Lung (tissue), 16 donors: ENCODE measurements around the gene DHX57. TPM values are rescaled to one million over a fixed set of nuclear protein-coding genes. Genes with fewer than 3 reads are reported as not detected.

Experiments
- ATAC-seq: fragments of 200-7000 bp; cut with Tn5 transposase; one replicate; pipeline ENCODE4 v1.9.1; 2020; ENCODE audit warnings: moderate number of reproducible peaks; ENCODE audit not compliant: insufficient read depth, low FRiP score
- DNase-seq, 3 donors: peaks; one replicate each; pipeline ENCODE4 v3.0.0-alpha.2; 2013 to 2017
- H3K27ac ChIP-seq, 2 donors: one replicate each; pipeline ENCODE4 v1.5.1; 2013; ENCODE audit warnings: mild to moderate bottlenecking in 2 of 2, moderate library complexity in 2 of 2, control low read depth in 1 of 2, inconsistent platforms in 1 of 2, low read depth in 1 of 2, low read length in 1 of 2
- H3K27me3 ChIP-seq, 3 donors: one replicate each; pipeline ENCODE4 v1.5.1; 2013; ENCODE audit warnings: low read length in 2 of 3; ENCODE audit not compliant: control insufficient read depth in 3 of 3, insufficient read depth in 3 of 3
- H3K36me3 ChIP-seq, 4 donors: one replicate each; pipeline ENCODE4 v1.5.1; 2013; ENCODE audit warnings: low read length in 4 of 4, mild to moderate bottlenecking in 1 of 4, moderate library complexity in 1 of 4; ENCODE audit not compliant: control insufficient read depth in 4 of 4, insufficient read depth in 4 of 4
- H3K4me1 ChIP-seq, 5 donors: one replicate each; pipeline ENCODE4 v1.5.1; 2013; ENCODE audit warnings: low read length in 5 of 5, mild to moderate bottlenecking in 2 of 5, moderate library complexity in 1 of 5; ENCODE audit not compliant: control insufficient read depth in 5 of 5, insufficient read depth in 5 of 5
- H3K4me3 ChIP-seq: one replicate; pipeline ENCODE4 v1.5.1; 2013; ENCODE audit warnings: mild to moderate bottlenecking, control low read depth, moderate library complexity
- H3K9ac ChIP-seq, 2 donors: one replicate each; pipeline ENCODE4 v1.5.1; 2013; ENCODE audit warnings: low read length in 2 of 2, control low read depth in 1 of 2; ENCODE audit not compliant: insufficient read depth in 1 of 2
- H3K9me3 ChIP-seq, 4 donors: one replicate each; pipeline ENCODE4 v1.5.1; 2013; ENCODE audit warnings: low read length in 3 of 4, mild to moderate bottlenecking in 1 of 4, moderate library complexity in 1 of 4; ENCODE audit not compliant: control insufficient read depth in 4 of 4, insufficient read depth in 3 of 4
- WGBS, 2 donors: extraction: QIAGEN DNeasy Blood & Tissue Kit; methylation state at CpG; one replicate each; pipeline ENCODE4 v1.1.7; 2013; 5-methylcytosine and 5-hydroxymethylcytosine counted together
- long read RNA-seq, 5 donors: transcript quantifications; one replicate each; lab custom pipeline, GENCODE V29; 2026
- polyA plus RNA-seq, 2 donors: library from polyadenylated mRNA; stranded (reverse); fragments of 200-250 nt; gene quantifications; one replicate each; pipeline ENCODE4 v1.2.1, GENCODE V29; 2013
- total RNA-seq, 2 donors: library from RNA; depleted of rRNA in 1 of 2; stranded (reverse); fragments of >200 nt in 1 of 2; gene quantifications; one replicate each; pipeline ENCODE4 v1.2.1, GENCODE V29; 2014 to 2021
- TF ChIP-seq, protein P1 (sequence below): IDR thresholded peaks from 2 replicates; pipeline ENCODE4 v1.5.1; 2012; ENCODE audit warnings: mild to moderate bottlenecking; ENCODE audit errors: control extremely low read depth, extremely low read depth
- donor health status: control.
- donor health status: control.
- donor health status: Bipolar disorder and iron deficiency.
- donor health status: healthy.
- donor health status: DM: yes; HTN: yes; CAD: no.

Gene DHX57, protein sequence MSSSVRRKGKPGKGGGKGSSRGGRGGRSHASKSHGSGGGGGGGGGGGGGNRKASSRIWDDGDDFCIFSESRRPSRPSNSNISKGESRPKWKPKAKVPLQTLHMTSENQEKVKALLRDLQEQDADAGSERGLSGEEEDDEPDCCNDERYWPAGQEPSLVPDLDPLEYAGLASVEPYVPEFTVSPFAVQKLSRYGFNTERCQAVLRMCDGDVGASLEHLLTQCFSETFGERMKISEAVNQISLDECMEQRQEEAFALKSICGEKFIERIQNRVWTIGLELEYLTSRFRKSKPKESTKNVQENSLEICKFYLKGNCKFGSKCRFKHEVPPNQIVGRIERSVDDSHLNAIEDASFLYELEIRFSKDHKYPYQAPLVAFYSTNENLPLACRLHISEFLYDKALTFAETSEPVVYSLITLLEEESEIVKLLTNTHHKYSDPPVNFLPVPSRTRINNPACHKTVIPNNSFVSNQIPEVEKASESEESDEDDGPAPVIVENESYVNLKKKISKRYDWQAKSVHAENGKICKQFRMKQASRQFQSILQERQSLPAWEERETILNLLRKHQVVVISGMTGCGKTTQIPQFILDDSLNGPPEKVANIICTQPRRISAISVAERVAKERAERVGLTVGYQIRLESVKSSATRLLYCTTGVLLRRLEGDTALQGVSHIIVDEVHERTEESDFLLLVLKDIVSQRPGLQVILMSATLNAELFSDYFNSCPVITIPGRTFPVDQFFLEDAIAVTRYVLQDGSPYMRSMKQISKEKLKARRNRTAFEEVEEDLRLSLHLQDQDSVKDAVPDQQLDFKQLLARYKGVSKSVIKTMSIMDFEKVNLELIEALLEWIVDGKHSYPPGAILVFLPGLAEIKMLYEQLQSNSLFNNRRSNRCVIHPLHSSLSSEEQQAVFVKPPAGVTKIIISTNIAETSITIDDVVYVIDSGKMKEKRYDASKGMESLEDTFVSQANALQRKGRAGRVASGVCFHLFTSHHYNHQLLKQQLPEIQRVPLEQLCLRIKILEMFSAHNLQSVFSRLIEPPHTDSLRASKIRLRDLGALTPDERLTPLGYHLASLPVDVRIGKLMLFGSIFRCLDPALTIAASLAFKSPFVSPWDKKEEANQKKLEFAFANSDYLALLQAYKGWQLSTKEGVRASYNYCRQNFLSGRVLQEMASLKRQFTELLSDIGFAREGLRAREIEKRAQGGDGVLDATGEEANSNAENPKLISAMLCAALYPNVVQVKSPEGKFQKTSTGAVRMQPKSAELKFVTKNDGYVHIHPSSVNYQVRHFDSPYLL (N-terminal part only)
- 10 to 100 TPM; 18.3 to 33.6 TPM for total RNA-seq
- polyA plus RNA-seq = 1 to 10 TPM; 6.2 to 7.7 TPM
- long read RNA-seq, donor 1, full-length matches to known transcripts = 5 of 5 reads
- long read RNA-seq, donor 1, partial matches to known transcripts = 0 of 5 reads
- long read RNA-seq, donor 1, other reads (novel, unspliced or antisense) = 0 of 5 reads
- long read RNA-seq, donor 2, full-length matches to known transcripts = 1 of 1 reads
- long read RNA-seq, donor 2, partial matches to known transcripts = 0 of 1 reads
- long read RNA-seq, donor 2, other reads (novel, unspliced or antisense) = 0 of 1 reads
- long read RNA-seq, donor 3, partial matches to known transcripts = 0 of 2 reads
- long read RNA-seq, donor 3, other reads (novel, unspliced or antisense) = 0 of 2 reads
- long read RNA-seq, donor 4, partial matches to known transcripts = 0 of 2 reads
- long read RNA-seq, donor 4, other reads (novel, unspliced or antisense) = 0 of 2 reads
- long read RNA-seq, donor 5, full-length matches to known transcripts = 4 of 46 reads
- long read RNA-seq, donor 5, partial matches to known transcripts = 18 of 46 reads
- long read RNA-seq, donor 5, other reads (novel, unspliced or antisense) = 24 of 46 reads

DNA sequence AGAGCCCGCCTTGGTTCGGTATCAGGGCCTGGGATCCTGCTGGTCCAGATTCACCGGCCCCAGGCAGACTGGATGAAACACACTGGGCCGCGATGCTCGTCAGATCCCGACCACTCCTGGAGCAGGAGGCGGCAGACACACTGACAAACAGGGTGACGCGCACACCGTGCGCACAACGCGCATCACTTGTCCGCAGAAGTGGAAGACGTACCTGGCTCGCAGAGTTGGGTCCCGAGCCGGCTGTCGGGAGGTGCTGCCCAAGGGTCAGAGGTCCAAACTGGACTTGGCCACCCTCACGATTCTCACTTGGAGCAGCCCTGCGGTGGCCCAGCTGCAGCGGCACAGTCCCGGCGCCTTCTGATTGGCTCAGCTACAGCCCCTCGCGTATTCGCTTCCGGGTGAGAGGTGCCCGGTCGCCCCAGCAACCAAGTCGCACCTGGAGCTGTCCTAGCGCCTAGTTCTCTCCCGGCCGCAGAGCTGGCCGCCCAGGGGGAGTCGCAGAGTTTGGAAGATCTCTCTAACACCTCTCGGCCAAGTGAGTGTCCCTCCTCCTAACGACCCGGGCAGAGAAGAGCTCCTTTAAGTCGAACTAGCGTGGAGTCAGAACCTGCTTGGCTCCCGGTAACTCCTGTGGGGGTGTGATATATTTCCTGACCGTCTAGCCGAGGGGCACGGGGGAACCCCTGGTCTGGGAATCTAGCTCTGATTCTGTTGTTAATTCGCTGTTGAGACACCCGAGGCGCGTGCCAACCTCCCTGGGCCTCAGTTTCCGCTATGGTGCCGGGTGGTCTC is at the start of gene DHX57, which contains the start of gene MORN2:
DHX57 (minus strand) TSS at position 359 of the 792 bp plus-strand sequence. CDS start 7,529 bp downstream, outside the sequence.
MORN2 (plus strand) TSS at position 401 of the 792 bp plus-strand sequence.
- H3K27me3 ChIP-seq = no peaks in the 10 kb centered on the region
- H3K9me3 ChIP-seq = peaks cover 0 to 6% (median 0%) of the 10 kb centered on the region in 4 donors
- ATAC-seq = peak; percentile 99
- peak within 1 kb of the TSS; percentile 90 for H3K4me3 ChIP-seq
- H3K36me3 ChIP-seq = peaks cover 0 to 8% (median 2%) of the 10 kb centered on the region in 4 donors
- peak; percentile 91 to 92 (median 92) for DNase-seq
- TF ChIP-seq, protein P1, sequence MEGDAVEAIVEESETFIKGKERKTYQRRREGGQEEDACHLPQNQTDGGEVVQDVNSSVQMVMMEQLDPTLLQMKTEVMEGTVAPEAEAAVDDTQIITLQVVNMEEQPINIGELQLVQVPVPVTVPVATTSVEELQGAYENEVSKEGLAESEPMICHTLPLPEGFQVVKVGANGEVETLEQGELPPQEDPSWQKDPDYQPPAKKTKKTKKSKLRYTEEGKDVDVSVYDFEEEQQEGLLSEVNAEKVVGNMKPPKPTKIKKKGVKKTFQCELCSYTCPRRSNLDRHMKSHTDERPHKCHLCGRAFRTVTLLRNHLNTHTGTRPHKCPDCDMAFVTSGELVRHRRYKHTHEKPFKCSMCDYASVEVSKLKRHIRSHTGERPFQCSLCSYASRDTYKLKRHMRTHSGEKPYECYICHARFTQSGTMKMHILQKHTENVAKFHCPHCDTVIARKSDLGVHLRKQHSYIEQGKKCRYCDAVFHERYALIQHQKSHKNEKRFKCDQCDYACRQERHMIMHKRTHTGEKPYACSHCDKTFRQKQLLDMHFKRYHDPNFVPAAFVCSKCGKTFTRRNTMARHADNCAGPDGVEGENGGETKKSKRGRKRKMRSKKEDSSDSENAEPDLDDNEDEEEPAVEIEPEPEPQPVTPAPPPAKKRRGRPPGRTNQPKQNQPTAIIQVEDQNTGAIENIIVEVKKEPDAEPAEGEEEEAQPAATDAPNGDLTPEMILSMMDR = no peak
- peaks cover 0 to 13% (median 2%) of the 10 kb centered on the region in 5 donors for H3K4me1 ChIP-seq
- peak within 1 kb of the TSS; percentile 85 to 97 for H3K9ac ChIP-seq
- H3K27ac ChIP-seq = peak within 1 kb of the TSS; percentile 34 to 86
- 0 to 1% methylated on average over 52 of the region's 52 CpGs for WGBS, 2 donors

DNA sequence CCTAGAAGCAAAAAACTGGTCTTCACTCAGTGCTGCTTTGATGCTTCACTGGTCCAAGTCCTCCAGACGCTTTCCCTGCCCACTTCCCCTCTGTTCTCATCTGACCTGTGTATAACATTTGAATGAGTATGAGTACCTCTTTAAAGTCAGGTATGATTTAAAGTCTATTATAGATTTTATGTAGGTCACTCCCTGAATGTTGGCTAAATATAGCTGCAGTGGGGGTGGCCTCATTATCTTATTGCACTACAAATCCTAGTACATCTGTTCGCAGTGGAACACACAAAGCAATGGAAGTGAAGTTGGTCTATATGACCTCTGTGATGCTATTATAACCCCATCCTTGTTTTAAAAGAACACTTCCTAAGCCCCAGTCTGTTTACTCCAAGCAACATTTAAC is 47.2 kb upstream of the DHX57 start:
- H3K27ac ChIP-seq = no peak overlapping the region
- no peak overlapping the region for H3K9ac ChIP-seq
- H3K27me3 ChIP-seq = peaks cover 0 to 2% (median 0%) of the 10 kb centered on the region in 3 donors
- H3K36me3 ChIP-seq = peaks cover 0 to 2% (median 0%) of the 10 kb centered on the region in 4 donors
- H3K4me1 ChIP-seq = no peaks in the 10 kb centered on the region
- H3K4me3 ChIP-seq = no peak overlapping the region
- ATAC-seq = no peak
- TF ChIP-seq, protein P1 = no peak
- no peak for DNase-seq
- 94 to 96% methylated on average over 2 of the region's 2 CpGs for WGBS, 2 donors
- no peaks in the 10 kb centered on the region for H3K9me3 ChIP-seq
